HepG2 (cell line): ENCODE measurements around the gene JTB. TPM values are rescaled to one million over a fixed set of nuclear protein-coding genes. Genes with fewer than 3 reads are reported as not detected.

Source experiments
- ARNT2 ChIP-seq: sonication (generic); formaldehyde crosslinking; IDR thresholded peaks from 2 replicates; pipeline ENCODE4 v1.8.0; 2022; ENCODE audit warnings: mild to moderate bottlenecking, low read depth, missing genetic modification reagents, moderate library complexity
- CENPT ChIP-seq: sonication (generic); formaldehyde crosslinking; IDR thresholded peaks from 2 replicates; pipeline ENCODE4 v1.8.0; 2022; ENCODE audit warnings: low read depth, mild to moderate bottlenecking, moderate library complexity, missing genetic modification reagents
- GABPB1 ChIP-seq: IDR thresholded peaks from 2 replicates; pipeline ENCODE4 v1.6.1; 2016; ENCODE audit warnings: mild to moderate bottlenecking, missing genetic modification reagents, moderate library complexity, missing compliant biosample characterization
- MIXL1 ChIP-seq: IDR thresholded peaks from 2 replicates; pipeline ENCODE4 v1.6.1; 2016
- NR3C1 ChIP-seq: sonication (generic); formaldehyde crosslinking; IDR thresholded peaks from 2 replicates; pipeline ENCODE4 v1.4.0; 2020; ENCODE audit warnings: missing genetic modification reagents
- TCF7 ChIP-seq: sonication (generic); IDR thresholded peaks from 2 replicates; pipeline ENCODE4 v1.6.1; 2016; ENCODE audit warnings: antibody characterized with exemption, low read depth
- ZFP36L1 ChIP-seq: sonication (generic); formaldehyde crosslinking; IDR thresholded peaks from 2 replicates; pipeline ENCODE4 v1.8.0; 2022; ENCODE audit warnings: mild to moderate bottlenecking, missing genetic modification reagents, moderate library complexity
- ZNF549 ChIP-seq: sonication (generic); formaldehyde crosslinking; IDR thresholded peaks from 2 replicates; pipeline ENCODE4 v1.5.0; 2020; ENCODE audit warnings: missing genetic modification reagents
- ZNF570 ChIP-seq: sonication (generic); formaldehyde crosslinking; IDR thresholded peaks from 2 replicates; pipeline ENCODE4 v1.4.0; 2020; ENCODE audit warnings: mild to moderate bottlenecking, missing genetic modification reagents, borderline replicate concordance
- ZNF782 ChIP-seq: sonication (generic); formaldehyde crosslinking; IDR thresholded peaks from 2 replicates; pipeline ENCODE4 v1.4.0; 2020; ENCODE audit warnings: missing genetic modification reagents, mild to moderate bottlenecking, borderline replicate concordance
- polyA plus RNA-seq, 8 experiments: library from polyadenylated mRNA; depleted of rRNA in 3 of 8; stranded (reverse) in 7 of 8; unstranded in 1 of 8; fragments of >200 nt; fragmentation: Illumina TruSeq in 4 of 8; extraction: Trizol in 4 of 8; gene quantifications; 2 replicates each; pipeline versions ENCODE4 v1.2.1 to v1.2.3, GENCODE V29; 2011 to 2016; ENCODE audit warnings: low read depth in 4 of 8, missing spikeins in 1 of 8, mixed read lengths in 1 of 8; ENCODE audit not compliant: insufficient read depth in 1 of 8
- total RNA-seq, 5 experiments: library from RNA; depleted of rRNA; stranded (reverse); fragments of >200 nt; fragmentation: Illumina TruSeq; extraction: Trizol; gene quantifications; 2 replicates each; pipeline ENCODE4 v1.2.3, GENCODE V29; 2016; ENCODE audit warnings: low read depth in 1 of 5
- TF ChIP-seq, protein P1 (sequence below): sonication (generic); formaldehyde crosslinking; IDR thresholded peaks from 2 replicates; pipeline ENCODE4 v1.4.0; 2020; ENCODE audit warnings: mild to moderate bottlenecking, low read depth, missing genetic modification reagents
- TF ChIP-seq, protein P2 (sequence below): sonication (generic); formaldehyde crosslinking; conservative IDR thresholded peaks from 2 replicates; pipeline ENCODE4 v1.8.0; 2022; ENCODE audit warnings: mild to moderate bottlenecking, moderate library complexity, missing genetic modification reagents
- TF ChIP-seq, protein P3 (sequence below): sonication (generic); formaldehyde crosslinking; IDR thresholded peaks from 2 replicates; pipeline ENCODE4 v1.4.0; 2020; ENCODE audit warnings: low read depth, mild to moderate bottlenecking, missing genetic modification reagents
- TF ChIP-seq, protein P4 (sequence below): sonication (generic); formaldehyde crosslinking; IDR thresholded peaks from 2 replicates; pipeline ENCODE4 v1.9.0; 2021; ENCODE audit warnings: missing genetic modification reagents, borderline replicate concordance
- TF ChIP-seq, protein P5 (sequence below): sonication (generic); formaldehyde crosslinking; IDR thresholded peaks from 2 replicates; pipeline ENCODE4 v1.4.0; 2020; ENCODE audit warnings: missing genetic modification reagents, mild to moderate bottlenecking, borderline replicate concordance
- TF ChIP-seq, protein P6 (sequence below): sonication (generic); formaldehyde crosslinking; IDR thresholded peaks from 2 replicates; pipeline ENCODE4 v1.8.0; 2022; ENCODE audit warnings: low read depth, missing genetic modification reagents

Gene JTB
- total and polyA plus RNA-seq, 2 of the 13 experiments (the other 11 are each of a cell fraction or from before 2014, with no cell fraction given): 96.7 to 99.2 TPM

DNA sequence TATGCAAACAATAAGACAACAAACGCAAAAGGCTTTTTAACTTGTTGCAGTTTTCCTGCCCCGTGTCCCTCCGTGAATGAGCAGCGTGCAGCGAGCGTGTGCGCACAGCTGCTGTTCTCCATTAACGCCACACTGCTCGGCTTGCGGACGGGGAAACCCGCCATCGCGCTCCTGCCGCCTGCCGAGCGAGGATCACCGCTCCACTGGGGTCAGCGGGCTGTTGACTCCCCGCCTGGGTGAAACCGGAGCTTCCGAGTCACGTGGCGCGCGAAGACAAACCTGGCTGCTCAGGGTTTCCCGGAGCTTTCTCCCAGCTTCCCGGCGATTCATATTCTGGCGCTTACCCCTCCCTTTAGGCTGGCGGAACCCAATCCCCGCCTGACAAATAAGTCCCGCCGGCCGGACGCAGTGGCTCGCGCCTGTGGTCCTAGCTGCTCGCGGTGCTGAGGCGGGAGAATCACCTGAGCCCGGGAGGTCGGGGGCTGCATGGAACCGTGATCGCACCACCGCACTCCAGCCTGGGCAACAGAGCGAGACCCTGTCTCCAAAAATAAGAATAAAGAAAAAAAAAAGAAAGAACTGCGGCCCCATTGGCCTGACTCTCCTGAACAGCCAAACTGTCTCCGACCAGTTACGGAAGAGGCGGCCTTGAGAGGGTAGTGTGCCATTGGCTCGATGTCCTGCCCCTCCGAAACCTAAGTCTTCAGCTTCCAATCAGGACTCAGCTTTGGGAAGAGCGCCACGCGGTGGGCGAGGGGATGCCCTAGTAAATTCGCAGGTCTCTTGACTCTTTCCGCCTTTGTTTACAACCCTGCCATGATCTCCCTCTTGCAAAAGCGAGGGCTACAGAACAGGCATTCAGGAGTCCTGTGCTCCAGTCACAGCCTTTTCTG is 10.1 kb downstream of the JTB start, which contains the start of gene CREB3L4 (continued):
- TF ChIP-seq, protein P1, sequence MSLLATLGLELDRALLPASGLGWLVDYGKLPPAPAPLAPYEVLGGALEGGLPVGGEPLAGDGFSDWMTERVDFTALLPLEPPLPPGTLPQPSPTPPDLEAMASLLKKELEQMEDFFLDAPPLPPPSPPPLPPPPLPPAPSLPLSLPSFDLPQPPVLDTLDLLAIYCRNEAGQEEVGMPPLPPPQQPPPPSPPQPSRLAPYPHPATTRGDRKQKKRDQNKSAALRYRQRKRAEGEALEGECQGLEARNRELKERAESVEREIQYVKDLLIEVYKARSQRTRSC (CRISPR knock-in tag): peak; percentile 22; the same call in 1 of the 2 replicates
- TF ChIP-seq MIXL1 (peak; percentile 69; the same call in 1 of the 2 replicates), NR3C1 (no peak), TCF7 (no peak), ZNF549 (CRISPR knock-in tag) (no peak), ZFP36L1 (CRISPR knock-in tag) (peak; percentile 47; the same call in 1 of the 2 replicates), ZNF570 (CRISPR knock-in tag) (no peak), ZNF782 (CRISPR knock-in tag) (no peak), CENPT (CRISPR knock-in tag) (no peak), ARNT2 (peak; percentile 85; the same call in 1 of the 2 replicates), GABPB1 (peak; percentile 84)
- TF ChIP-seq, protein P2, sequence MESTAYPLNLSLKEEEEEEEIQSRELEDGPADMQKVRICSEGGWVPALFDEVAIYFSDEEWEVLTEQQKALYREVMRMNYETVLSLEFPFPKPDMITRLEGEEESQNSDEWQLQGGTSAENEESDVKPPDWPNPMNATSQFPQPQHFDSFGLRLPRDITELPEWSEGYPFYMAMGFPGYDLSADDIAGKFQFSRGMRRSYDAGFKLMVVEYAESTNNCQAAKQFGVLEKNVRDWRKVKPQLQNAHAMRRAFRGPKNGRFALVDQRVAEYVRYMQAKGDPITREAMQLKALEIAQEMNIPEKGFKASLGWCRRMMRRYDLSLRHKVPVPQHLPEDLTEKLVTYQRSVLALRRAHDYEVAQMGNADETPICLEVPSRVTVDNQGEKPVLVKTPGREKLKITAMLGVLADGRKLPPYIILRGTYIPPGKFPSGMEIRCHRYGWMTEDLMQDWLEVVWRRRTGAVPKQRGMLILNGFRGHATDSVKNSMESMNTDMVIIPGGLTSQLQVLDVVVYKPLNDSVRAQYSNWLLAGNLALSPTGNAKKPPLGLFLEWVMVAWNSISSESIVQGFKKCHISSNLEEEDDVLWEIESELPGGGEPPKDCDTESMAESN: peak; percentile 59; the same call in 1 of the 2 replicates
- TF ChIP-seq, protein P3, sequence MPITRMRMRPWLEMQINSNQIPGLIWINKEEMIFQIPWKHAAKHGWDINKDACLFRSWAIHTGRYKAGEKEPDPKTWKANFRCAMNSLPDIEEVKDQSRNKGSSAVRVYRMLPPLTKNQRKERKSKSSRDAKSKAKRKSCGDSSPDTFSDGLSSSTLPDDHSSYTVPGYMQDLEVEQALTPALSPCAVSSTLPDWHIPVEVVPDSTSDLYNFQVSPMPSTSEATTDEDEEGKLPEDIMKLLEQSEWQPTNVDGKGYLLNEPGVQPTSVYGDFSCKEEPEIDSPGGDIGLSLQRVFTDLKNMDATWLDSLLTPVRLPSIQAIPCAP (CRISPR knock-in tag): 0 out of 2 replicates have a peak, but pooled peaks have one; percentile 37
- TF ChIP-seq, protein P4, sequence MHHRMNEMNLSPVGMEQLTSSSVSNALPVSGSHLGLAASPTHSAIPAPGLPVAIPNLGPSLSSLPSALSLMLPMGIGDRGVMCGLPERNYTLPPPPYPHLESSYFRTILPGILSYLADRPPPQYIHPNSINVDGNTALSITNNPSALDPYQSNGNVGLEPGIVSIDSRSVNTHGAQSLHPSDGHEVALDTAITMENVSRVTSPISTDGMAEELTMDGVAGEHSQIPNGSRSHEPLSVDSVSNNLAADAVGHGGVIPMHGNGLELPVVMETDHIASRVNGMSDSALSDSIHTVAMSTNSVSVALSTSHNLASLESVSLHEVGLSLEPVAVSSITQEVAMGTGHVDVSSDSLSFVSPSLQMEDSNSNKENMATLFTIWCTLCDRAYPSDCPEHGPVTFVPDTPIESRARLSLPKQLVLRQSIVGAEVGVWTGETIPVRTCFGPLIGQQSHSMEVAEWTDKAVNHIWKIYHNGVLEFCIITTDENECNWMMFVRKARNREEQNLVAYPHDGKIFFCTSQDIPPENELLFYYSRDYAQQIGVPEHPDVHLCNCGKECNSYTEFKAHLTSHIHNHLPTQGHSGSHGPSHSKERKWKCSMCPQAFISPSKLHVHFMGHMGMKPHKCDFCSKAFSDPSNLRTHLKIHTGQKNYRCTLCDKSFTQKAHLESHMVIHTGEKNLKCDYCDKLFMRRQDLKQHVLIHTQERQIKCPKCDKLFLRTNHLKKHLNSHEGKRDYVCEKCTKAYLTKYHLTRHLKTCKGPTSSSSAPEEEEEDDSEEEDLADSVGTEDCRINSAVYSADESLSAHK (CRISPR knock-in tag): no peak
- TF ChIP-seq, protein P5, sequence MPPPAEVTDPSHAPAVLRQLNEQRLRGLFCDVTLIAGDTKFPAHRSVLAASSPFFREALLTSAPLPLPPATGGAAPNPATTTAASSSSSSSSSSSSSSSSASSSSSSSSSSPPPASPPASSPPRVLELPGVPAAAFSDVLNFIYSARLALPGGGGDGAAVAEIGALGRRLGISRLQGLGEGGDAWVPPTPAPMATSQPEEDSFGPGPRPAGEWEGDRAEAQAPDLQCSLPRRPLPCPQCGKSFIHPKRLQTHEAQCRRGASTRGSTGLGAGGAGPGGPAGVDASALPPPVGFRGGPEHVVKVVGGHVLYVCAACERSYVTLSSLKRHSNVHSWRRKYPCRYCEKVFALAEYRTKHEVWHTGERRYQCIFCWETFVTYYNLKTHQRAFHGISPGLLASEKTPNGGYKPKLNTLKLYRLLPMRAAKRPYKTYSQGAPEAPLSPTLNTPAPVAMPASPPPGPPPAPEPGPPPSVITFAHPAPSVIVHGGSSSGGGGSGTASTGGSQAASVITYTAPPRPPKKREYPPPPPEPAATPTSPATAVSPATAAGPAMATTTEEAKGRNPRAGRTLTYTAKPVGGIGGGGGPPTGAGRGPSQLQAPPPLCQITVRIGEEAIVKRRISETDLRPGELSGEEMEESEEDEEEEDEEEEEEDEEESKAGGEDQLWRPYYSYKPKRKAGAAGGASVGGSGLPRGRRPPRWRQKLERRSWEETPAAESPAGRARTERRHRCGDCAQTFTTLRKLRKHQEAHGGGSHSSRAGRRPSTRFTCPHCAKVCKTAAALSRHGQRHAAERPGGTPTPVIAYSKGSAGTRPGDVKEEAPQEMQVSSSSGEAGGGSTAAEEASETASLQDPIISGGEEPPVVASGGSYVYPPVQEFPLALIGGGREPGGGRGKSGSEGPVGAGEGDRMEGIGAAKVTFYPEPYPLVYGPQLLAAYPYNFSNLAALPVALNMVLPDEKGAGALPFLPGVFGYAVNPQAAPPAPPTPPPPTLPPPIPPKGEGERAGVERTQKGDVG (CRISPR knock-in tag): no peak
- TF ChIP-seq, protein P6, sequence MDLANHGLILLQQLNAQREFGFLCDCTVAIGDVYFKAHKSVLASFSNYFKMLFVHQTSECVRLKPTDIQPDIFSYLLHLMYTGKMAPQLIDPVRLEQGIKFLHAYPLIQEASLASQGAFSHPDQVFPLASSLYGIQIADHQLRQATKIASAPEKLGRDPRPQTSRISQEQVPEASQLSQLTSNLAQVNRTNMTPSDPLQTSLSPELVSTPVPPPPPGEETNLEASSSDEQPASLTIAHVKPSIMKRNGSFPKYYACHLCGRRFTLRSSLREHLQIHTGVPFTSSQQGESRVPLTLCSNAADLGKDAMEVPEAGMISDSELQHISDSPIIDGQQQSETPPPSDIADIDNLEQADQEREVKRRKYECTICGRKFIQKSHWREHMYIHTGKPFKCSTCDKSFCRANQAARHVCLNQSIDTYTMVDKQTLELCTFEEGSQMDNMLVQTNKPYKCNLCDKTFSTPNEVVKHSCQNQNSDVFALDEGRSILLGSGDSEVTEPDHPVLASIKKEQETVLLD (CRISPR knock-in tag): peak; percentile 93
